GM19099 (cell line): Measurements from ENCODE around the gene SPOCD1.

Experiments
- POLR2A ChIP-seq: IDR thresholded peaks from 3 replicates; pipeline ENCODE4 v1.6.1; 2011; ENCODE audit warnings: low read depth; ENCODE audit not compliant: insufficient read length; ENCODE audit errors: extremely low read depth

SPOCD1 gene

GRCh38 chr1:31834501-31834900 is 18.7 kb upstream of the SPOCD1 start:
- no peak for TF ChIP-seq POLR2A

- no peak for TF ChIP-seq POLR2A
Measured at GRCh38 chr1:31831397-31832378, 15.9 kb upstream of the SPOCD1 start.

- TF ChIP-seq POLR2A = no peak
Measured at GRCh38 chr1:31830511-31830910, 14.7 kb upstream of the SPOCD1 start.

GRCh38 chr1:31830065-31830464 is 14.2 kb upstream of the SPOCD1 start:
- no peak for TF ChIP-seq POLR2A

- TF ChIP-seq POLR2A = no peak
Measured at GRCh38 chr1:31828926-31829690, 13.3 kb upstream of the SPOCD1 start.

- no peak for TF ChIP-seq POLR2A
Measured at GRCh38 chr1:31828341-31828740, 12.5 kb upstream of the SPOCD1 start.

GRCh38 chr1:31823780-31824179 is 8.0 kb upstream of the SPOCD1 start:
- no peak for TF ChIP-seq POLR2A

GRCh38 chr1:31822766-31823165 is 6.9 kb upstream of the SPOCD1 start:
- no peak for TF ChIP-seq POLR2A

- no peak for TF ChIP-seq POLR2A
Measured at GRCh38 chr1:31818206-31818605, 2.4 kb upstream of the SPOCD1 start.

- no peak for TF ChIP-seq POLR2A
Measured at GRCh38 chr1:31815307-31815645, 546 bp downstream of the SPOCD1 start.

- TF ChIP-seq POLR2A = no peak
Measured at GRCh38 chr1:31814631-31815306, 1.1 kb downstream of the SPOCD1 start.

GRCh38 chr1:31814041-31814511 is 1.7 kb downstream of the SPOCD1 start:
- no peak for TF ChIP-seq POLR2A

GRCh38 chr1:31812158-31812829 is 3.5 kb downstream of the SPOCD1 start:
- no peak for TF ChIP-seq POLR2A

- TF ChIP-seq POLR2A = no peak
Measured at GRCh38 chr1:31811605-31812004, 4.2 kb downstream of the SPOCD1 start.

- TF ChIP-seq POLR2A = no peak
Measured at GRCh38 chr1:31809698-31810097, 6.1 kb downstream of the SPOCD1 start.
